ENCODE results near the gene LRMDA. TPM values are rescaled to one million over a fixed set of nuclear protein-coding genes. Genes with fewer than 3 reads are reported as not detected.
A peak's percentile ranks its signal among the peaks of the same experiment; 100 is the strongest.

Gene LRMDA
- polyA plus RNA-seq, 1 donor (not counting 4 experiments of a cell fraction or from before 2014, with no cell fraction given), result not detected

DNA sequence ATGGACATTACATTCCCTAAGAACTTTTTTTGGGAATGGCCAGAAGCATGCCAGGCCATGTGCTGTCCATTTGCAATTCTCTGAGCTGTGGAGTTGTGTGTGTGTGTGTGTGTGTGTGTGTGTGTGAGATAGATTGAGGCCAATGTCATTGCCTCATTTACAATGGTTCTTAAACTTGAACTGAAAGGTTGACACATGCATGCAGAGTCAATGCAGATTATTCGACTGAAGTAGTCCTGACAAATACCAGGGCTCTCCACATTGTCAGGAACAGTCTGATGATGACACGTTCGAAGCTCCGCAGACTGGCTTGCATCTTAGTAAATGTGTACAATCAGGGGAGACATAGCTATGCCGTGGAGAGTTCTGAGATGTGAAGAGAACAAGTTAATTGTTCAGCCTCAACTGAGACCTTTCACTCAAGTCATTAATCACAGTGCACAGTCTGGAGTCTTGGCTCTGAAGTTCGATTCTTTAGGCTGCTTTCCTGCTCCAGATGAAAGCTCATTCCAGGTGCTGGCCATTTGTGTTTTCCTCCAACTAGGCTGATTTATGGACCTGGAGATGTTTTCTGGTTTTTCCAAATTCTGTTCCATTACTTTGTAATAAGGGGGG, 921.9 kb downstream of the LRMDA start:
- H3K9ac ChIP-seq (ENCODE audit: control insufficient read depth, extremely low read depth, insufficient read depth, low read length), result no peak overlapping the region
- dilution Hi-C loops (cut with MboI; ENCODE audit: extremely low pct_ligation_motif_present, low sequenced_read_pairs), result no loop called here
- FAIRE-seq (peak; percentile 66), DNase-seq (ENCODE audit: low read depth, low spot score) (no peak)
- H3K9me1 ChIP-seq (ENCODE audit: control insufficient read depth, extremely low read depth, insufficient read depth, low read length), result no peaks in the 10 kb centered on the region
- TF ChIP-seq EZH2 (IDR thresholded peaks at IDR 0.05; ENCODE audit: low read length), result no peak
- TF ChIP-seq, protein P1, sequence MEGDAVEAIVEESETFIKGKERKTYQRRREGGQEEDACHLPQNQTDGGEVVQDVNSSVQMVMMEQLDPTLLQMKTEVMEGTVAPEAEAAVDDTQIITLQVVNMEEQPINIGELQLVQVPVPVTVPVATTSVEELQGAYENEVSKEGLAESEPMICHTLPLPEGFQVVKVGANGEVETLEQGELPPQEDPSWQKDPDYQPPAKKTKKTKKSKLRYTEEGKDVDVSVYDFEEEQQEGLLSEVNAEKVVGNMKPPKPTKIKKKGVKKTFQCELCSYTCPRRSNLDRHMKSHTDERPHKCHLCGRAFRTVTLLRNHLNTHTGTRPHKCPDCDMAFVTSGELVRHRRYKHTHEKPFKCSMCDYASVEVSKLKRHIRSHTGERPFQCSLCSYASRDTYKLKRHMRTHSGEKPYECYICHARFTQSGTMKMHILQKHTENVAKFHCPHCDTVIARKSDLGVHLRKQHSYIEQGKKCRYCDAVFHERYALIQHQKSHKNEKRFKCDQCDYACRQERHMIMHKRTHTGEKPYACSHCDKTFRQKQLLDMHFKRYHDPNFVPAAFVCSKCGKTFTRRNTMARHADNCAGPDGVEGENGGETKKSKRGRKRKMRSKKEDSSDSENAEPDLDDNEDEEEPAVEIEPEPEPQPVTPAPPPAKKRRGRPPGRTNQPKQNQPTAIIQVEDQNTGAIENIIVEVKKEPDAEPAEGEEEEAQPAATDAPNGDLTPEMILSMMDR (optimal IDR thresholded peaks at IDR 0.05 in 1 of 3, IDR thresholded peaks at IDR 0.05 in 1 of 3, conservative IDR thresholded peaks at IDR 0.05 in 1 of 3; ENCODE audit: extremely low read depth in 1 of 3, insufficient read depth in 2 of 3, low read length in 3 of 3), result no peak
- H3K4me3 ChIP-seq (ENCODE audit: control insufficient read depth in 2 of 3, extremely low read depth in 1 of 3, insufficient read depth in 2 of 3, low read depth in 1 of 3, low read length in 3 of 3), result no peak overlapping the region
- H3K36me3 ChIP-seq (ENCODE audit: control insufficient read depth in 2 of 2, extremely low read depth in 1 of 2, insufficient read depth in 2 of 2, low read length in 2 of 2), result no peaks in the 10 kb centered on the region
- H3K9me3 ChIP-seq (ENCODE audit: control insufficient read depth, low read depth, low read length), result no peaks in the 10 kb centered on the region
- no peak overlapping the region for H3K27ac ChIP-seq (ENCODE audit: control insufficient read depth, insufficient read depth, low read length)
- no peaks in the 10 kb centered on the region for H4K20me1 ChIP-seq (ENCODE audit: control insufficient read depth, extremely low read depth, insufficient read depth, low read length)
- no peaks in the 10 kb centered on the region for H3K79me2 ChIP-seq (ENCODE audit: control insufficient read depth, insufficient read depth, low read length)
- H3K4me2 ChIP-seq (ENCODE audit: control insufficient read depth, extremely low read depth, insufficient read depth, low read depth, low read length), result no peak overlapping the region
- H2AFZ ChIP-seq (ENCODE audit: control insufficient read depth, low read length), result no peak overlapping the region
- H3K4me1 ChIP-seq (ENCODE audit: control insufficient read depth, extremely low read depth, insufficient read depth, low read length), result peaks cover 8% of the 10 kb centered on the region
- H3K27me3 ChIP-seq (ENCODE audit: control insufficient read depth, extremely low read depth, insufficient read depth, low read length), result no peaks in the 10 kb centered on the region

DNA sequence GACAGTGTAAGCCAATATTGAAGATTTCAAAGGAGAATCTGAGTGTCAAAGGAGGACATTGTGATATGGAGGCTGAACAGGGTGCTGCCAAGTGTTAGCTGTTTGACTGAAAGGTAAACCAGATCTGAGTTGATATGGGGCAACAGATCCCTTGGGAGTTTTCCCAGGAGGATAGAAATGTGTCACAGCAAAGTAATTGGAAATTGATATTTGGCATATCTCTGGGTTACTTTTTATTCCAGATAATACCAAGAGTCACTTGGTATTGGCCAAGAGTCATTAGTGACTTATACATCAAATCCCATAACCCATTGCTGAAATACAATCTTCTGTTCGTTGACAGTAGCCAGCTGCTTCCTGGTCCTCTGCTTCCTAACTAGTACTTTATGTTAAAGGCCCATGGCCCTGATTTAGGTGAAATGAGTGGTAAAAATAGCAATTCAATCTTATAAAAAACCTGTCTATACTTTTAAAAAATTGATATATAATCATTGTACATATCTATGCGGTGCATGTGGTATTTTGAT, 922.9 kb downstream of the LRMDA start:
- dilution Hi-C loops (cut with MboI; ENCODE audit: extremely low pct_ligation_motif_present, low sequenced_read_pairs), result no loop called here
- Histone ChIP-seq H3K4me2 (ENCODE audit: control insufficient read depth, extremely low read depth, insufficient read depth, low read depth, low read length) (no peak overlapping the region), H4K20me1 (ENCODE audit: control insufficient read depth, extremely low read depth, insufficient read depth, low read length) (no peaks in the 10 kb centered on the region), H3K9me3 (ENCODE audit: control insufficient read depth, low read depth, low read length) (no peaks in the 10 kb centered on the region), H2AFZ (ENCODE audit: control insufficient read depth, low read length) (no peak overlapping the region), H3K9ac (ENCODE audit: control insufficient read depth, extremely low read depth, insufficient read depth, low read length) (no peak overlapping the region), H3K27me3 (ENCODE audit: control insufficient read depth, extremely low read depth, insufficient read depth, low read length) (no peaks in the 10 kb centered on the region), H3K79me2 (ENCODE audit: control insufficient read depth, insufficient read depth, low read length) (no peaks in the 10 kb centered on the region), H3K4me3 (ENCODE audit: control insufficient read depth in 2 of 3, extremely low read depth in 1 of 3, insufficient read depth in 2 of 3, low read depth in 1 of 3, low read length in 3 of 3) (no peak overlapping the region), H3K9me1 (ENCODE audit: control insufficient read depth, extremely low read depth, insufficient read depth, low read length) (no peaks in the 10 kb centered on the region), H3K27ac (ENCODE audit: control insufficient read depth, insufficient read depth, low read length) (no peak overlapping the region), H3K36me3 (ENCODE audit: control insufficient read depth in 2 of 2, extremely low read depth in 1 of 2, insufficient read depth in 2 of 2, low read length in 2 of 2) (no peaks in the 10 kb centered on the region), H3K4me1 (ENCODE audit: control insufficient read depth, extremely low read depth, insufficient read depth, low read length) (peaks cover 8% of the 10 kb centered on the region)
- FAIRE-seq (no peak), DNase-seq (ENCODE audit: low read depth, low spot score) (no peak)
- no peak for TF ChIP-seq EZH2 (IDR thresholded peaks at IDR 0.05; ENCODE audit: low read length)
- TF ChIP-seq, protein P1 (optimal IDR thresholded peaks at IDR 0.05 in 1 of 3, IDR thresholded peaks at IDR 0.05 in 1 of 3, conservative IDR thresholded peaks at IDR 0.05 in 1 of 3; ENCODE audit: extremely low read depth in 1 of 3, insufficient read depth in 2 of 3, low read length in 3 of 3), result no peak

Measured in keratinocyte (primary cell).